Body of pancreas (tissue), 4 donors: ENCODE results near the gene MUS81. TPM values are rescaled to one million over a fixed set of nuclear protein-coding genes. Genes with fewer than 3 reads are reported as not detected.

Source experiments
- ATAC-seq: fragments of 150-250 bp; one replicate; pipeline ENCODE4 v1.9.1; 2016
- DNase-seq, 4 donors: peaks; one replicate each; pipeline ENCODE4 v3.0.0-alpha.2; 2019
- H3K27ac ChIP-seq, 4 donors: fragments of 200-600 bp; sonication (generic); 1 replicate in 3 of 4; 2 replicates in 1 of 4; pipeline versions ENCODE4 v1.5.1 to v1.6.1; 2016 to 2019; ENCODE audit warnings: mild to moderate bottlenecking in 1 of 4, mixed read lengths in 1 of 4, moderate library complexity in 1 of 4
- H3K27me3 ChIP-seq, 2 donors: fragments of 200-600 bp; sonication (generic); one replicate each; pipeline ENCODE4 v1.6.0; 2016; ENCODE audit warnings: mild to moderate bottlenecking in 1 of 2
- H3K36me3 ChIP-seq, 2 donors: fragments of 200-600 bp; sonication (generic); replicated peaks in 1 of 2; 2 replicates each; pipeline ENCODE4 v1.5.1; 2016; ENCODE audit warnings: low read depth in 2 of 2; ENCODE audit not compliant: insufficient read depth in 1 of 2
- H3K4me1 ChIP-seq: fragments of 200-600 bp; sonication (generic); one replicate; pipeline ENCODE4 v1.6.0; 2016
- H3K4me3 ChIP-seq, 2 donors: fragments of 200-600 bp; sonication (generic); 1 replicate in 1 of 2; 2 replicates in 1 of 2; pipeline ENCODE4 v1.5.1; 2016 to 2019
- H3K9me3 ChIP-seq, 3 donors: fragments of 200-600 bp; sonication (generic); 1 replicate in 2 of 3; 2 replicates in 1 of 3; pipeline ENCODE4 v1.5.1; 2016
- POLR2A ChIP-seq, 3 donors: fragments of 450-650 bp; IDR thresholded peaks; one replicate each; pipeline ENCODE4 v1.6.1; 2016; ENCODE audit warnings: antibody characterized with exemption in 3 of 3, mild to moderate bottlenecking in 2 of 3
- WGBS, 2 donors: methylation state at CpG; one replicate each; pipeline ENCODE4 v1.1.5; 2017; 5-methylcytosine and 5-hydroxymethylcytosine counted together
- intact Hi-C: fragments of 100-400 bp; cut with DNase I; formaldehyde crosslinking; loops from one replicate; pipeline ENCODE4 v1.15.1; 2023
- total RNA-seq, 2 donors: library from RNA; depleted of rRNA; stranded (reverse); fragments of >200 nt; gene quantifications; one replicate each; pipeline ENCODE4 v1.1.0, GENCODE V29; 2016
- TF ChIP-seq, protein P1 (sequence below), 7 experiments: fragments of 450-650 bp in 4 of 7; fragments of 200-600 bp in 3 of 7; sonication (generic) in 3 of 7; IDR thresholded peaks; one replicate each; pipeline ENCODE4 v1.5.1; 2016 to 2019; ENCODE audit warnings: antibody characterized with exemption in 7 of 7

MUS81 gene
- total RNA-seq, 2 donors from 2014 or later, result 38.2 to 40.5 TPM

DNA sequence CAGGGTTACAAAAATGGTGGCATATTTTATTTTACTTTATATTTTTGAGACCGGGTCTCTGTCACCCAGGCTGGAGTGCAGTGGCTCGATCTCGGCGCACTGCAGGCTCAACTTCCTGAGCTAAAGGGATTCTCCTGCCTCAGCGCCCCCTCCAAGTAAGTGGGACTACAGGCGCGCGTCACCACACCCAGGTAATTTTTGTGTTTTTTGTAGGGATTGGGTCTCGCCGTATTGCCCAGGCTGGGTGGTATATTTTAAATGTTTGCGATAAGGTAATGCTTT, 40.6 kb downstream of the MUS81 start:
- H3K36me3 ChIP-seq, result no peaks in the 10 kb centered on the region
- DNase-seq (no peak), ATAC-seq (no peak)
- H3K9me3 ChIP-seq, result no peaks in the 10 kb centered on the region
- TF ChIP-seq, protein P1, sequence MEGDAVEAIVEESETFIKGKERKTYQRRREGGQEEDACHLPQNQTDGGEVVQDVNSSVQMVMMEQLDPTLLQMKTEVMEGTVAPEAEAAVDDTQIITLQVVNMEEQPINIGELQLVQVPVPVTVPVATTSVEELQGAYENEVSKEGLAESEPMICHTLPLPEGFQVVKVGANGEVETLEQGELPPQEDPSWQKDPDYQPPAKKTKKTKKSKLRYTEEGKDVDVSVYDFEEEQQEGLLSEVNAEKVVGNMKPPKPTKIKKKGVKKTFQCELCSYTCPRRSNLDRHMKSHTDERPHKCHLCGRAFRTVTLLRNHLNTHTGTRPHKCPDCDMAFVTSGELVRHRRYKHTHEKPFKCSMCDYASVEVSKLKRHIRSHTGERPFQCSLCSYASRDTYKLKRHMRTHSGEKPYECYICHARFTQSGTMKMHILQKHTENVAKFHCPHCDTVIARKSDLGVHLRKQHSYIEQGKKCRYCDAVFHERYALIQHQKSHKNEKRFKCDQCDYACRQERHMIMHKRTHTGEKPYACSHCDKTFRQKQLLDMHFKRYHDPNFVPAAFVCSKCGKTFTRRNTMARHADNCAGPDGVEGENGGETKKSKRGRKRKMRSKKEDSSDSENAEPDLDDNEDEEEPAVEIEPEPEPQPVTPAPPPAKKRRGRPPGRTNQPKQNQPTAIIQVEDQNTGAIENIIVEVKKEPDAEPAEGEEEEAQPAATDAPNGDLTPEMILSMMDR (IDR thresholded peaks at IDR 0.05), result no peak
- TF ChIP-seq POLR2A (IDR thresholded peaks at IDR 0.05), result no peak
- intact Hi-C loops, result no loop called here
- no peak overlapping the region for H3K4me3 ChIP-seq
- WGBS, 2 donors, result 74 to 86% methylated on average over 11 of the region's 11 CpGs
- H3K27ac ChIP-seq, result peak overlapping the region in 2 of 4 donors; percentile 48 to 66
- peaks cover 0 to 11% of the 10 kb centered on the region in 2 donors for H3K27me3 ChIP-seq
- peaks cover 14% of the 10 kb centered on the region for H3K4me1 ChIP-seq

DNA sequence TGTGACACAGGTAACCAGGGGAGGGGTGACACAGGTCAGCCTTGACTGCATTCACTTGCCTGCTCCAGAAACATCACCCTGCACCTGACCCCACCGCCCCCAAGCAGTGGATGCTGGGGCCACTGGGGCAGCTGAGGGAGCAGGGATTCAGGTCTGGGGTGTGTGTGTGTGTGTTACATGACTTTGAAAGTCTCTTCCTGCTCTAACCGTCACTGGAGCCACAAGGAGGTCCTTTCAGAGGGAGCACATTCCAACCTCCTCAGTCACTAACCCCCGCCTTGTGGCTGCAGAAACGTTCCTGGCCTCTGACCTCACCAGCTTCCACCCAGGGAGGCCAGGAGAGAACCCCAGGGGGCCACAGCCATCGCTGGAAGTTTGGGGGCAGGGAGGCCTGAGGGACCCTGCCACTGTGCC, 42.8 kb downstream of the MUS81 start:
- no peaks in the 10 kb centered on the region for H3K36me3 ChIP-seq
- TF ChIP-seq, protein P1 (IDR thresholded peaks at IDR 0.05), result no peak
- TF ChIP-seq POLR2A (IDR thresholded peaks at IDR 0.05), result peak in 1 of 3 donors; percentile 17
- H3K4me3 ChIP-seq, result no peak overlapping the region
- intact Hi-C loops, result no loop called here
- no peak overlapping the region for H3K27ac ChIP-seq
- DNase-seq (no peak), ATAC-seq (no peak)
- 15 to 40% methylated on average over 4 to 5 of the region's 5 CpGs for WGBS, 2 donors
- H3K9me3 ChIP-seq, result no peaks in the 10 kb centered on the region
- peaks cover 14% of the 10 kb centered on the region for H3K4me1 ChIP-seq
- peaks cover 0 to 11% of the 10 kb centered on the region in 2 donors for H3K27me3 ChIP-seq

DNA sequence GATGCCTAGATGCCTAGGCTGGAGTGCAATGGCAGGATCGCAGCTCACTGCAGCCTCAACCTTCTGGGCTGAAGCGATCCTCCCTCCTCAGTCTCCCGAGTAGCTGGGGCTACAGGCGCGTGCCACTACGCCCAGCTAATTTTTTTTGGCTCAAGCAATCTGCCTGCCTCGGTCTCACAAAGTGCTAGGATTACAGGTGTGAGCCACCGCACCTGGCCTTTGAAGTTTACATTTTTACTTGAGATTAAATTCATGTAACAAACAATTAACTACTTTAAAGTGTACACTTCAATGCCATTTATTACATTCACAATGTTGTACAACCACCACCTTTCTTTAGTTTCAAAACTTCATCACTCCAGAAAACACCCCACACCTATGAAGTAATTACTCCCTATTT, 43.5 kb downstream of the MUS81 start:
- peaks cover 0 to 11% of the 10 kb centered on the region in 2 donors for H3K27me3 ChIP-seq
- DNase-seq (no peak), ATAC-seq (no peak)
- intact Hi-C loops, result no loop called here
- H3K9me3 ChIP-seq, result no peaks in the 10 kb centered on the region
- H3K4me3 ChIP-seq, result no peak overlapping the region
- H3K4me1 ChIP-seq, result peaks cover 14% of the 10 kb centered on the region
- no peaks in the 10 kb centered on the region for H3K36me3 ChIP-seq
- TF ChIP-seq, protein P1 (IDR thresholded peaks at IDR 0.05), result no peak
- no peak for TF ChIP-seq POLR2A (IDR thresholded peaks at IDR 0.05)
- 62 to 69% methylated on average over 8 of the region's 8 CpGs for WGBS, 2 donors
- no peak overlapping the region for H3K27ac ChIP-seq

DNA sequence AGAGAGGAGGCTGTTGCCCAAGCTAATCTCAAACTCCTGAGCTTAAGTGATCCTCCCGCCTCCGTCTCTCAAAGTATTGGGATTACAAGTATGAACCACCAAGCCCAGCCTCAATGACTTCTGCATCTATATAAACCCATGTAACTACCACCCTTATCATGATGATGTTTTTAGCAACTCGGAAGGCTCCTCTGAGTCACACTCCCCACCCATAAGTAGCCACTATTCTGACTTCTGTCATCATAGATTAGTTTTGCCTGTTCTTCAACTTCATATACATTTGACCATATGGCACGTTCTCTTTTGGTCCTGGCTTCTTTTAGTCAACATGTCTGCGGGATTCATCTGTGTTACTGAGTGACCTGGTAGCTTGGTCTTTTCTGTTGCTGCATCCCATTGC, 46.4 kb downstream of the MUS81 start:
- H3K4me1 ChIP-seq, result no peaks in the 10 kb centered on the region
- H3K36me3 ChIP-seq, result no peaks in the 10 kb centered on the region
- intact Hi-C loops, result no loop called here
- no peaks in the 10 kb centered on the region for H3K9me3 ChIP-seq
- no peak overlapping the region for H3K27ac ChIP-seq
- H3K27me3 ChIP-seq, result no peaks in the 10 kb centered on the region
- no peak overlapping the region for H3K4me3 ChIP-seq
- 71 to 72% methylated on average over 5 of the region's 5 CpGs for WGBS, 2 donors
- no peak for ATAC-seq
- DNase-seq, result no peak
- TF ChIP-seq POLR2A (IDR thresholded peaks at IDR 0.05), result no peak
- TF ChIP-seq, protein P1 (IDR thresholded peaks at IDR 0.05), result no peak

DNA sequence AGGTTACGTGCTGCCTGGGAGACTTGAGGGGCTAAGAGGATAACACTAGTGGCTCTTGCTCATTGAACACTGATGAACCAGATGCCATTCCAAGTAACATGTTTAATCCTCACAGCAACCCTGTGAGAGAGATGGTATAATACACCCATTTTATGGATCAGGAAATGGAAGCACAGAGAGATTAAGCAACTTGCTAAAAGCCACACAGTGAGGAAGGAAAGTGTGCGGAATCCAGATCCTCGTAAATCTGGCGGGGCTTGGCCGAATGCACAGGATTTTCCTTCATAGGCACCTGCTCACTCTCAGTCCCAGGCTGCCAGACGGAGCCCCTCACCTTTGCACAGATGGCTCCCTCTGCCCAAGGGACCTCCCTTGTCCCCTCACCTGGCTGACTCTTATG, 47.6 kb downstream of the MUS81 start:
- H3K9me3 ChIP-seq, result no peaks in the 10 kb centered on the region
- ATAC-seq, result no peak
- TF ChIP-seq POLR2A (IDR thresholded peaks at IDR 0.05), result no peak
- TF ChIP-seq, protein P1 (IDR thresholded peaks at IDR 0.05), result no peak
- H3K27ac ChIP-seq, result no peak overlapping the region
- intact Hi-C loops, result no loop called here
- no peak for DNase-seq
- H3K4me1 ChIP-seq, result no peaks in the 10 kb centered on the region
- H3K4me3 ChIP-seq, result no peak overlapping the region
- whole genome bisulfite sequencing, 2 donors, result 76 to 84% methylated on average over 6 of the region's 6 CpGs
- H3K27me3 ChIP-seq, result no peaks in the 10 kb centered on the region
- H3K36me3 ChIP-seq, result no peaks in the 10 kb centered on the region
